NCI-H187 treated with DMSO at 0.1 percent for 48 hours (cell line): ENCODE data around the gene TEKT2.

Experiments used
- DNase-seq: peaks from one replicate; lab custom pipeline; 2025; lab: John Stamatoyannopoulos, UW

Gene TEKT2

DNA sequence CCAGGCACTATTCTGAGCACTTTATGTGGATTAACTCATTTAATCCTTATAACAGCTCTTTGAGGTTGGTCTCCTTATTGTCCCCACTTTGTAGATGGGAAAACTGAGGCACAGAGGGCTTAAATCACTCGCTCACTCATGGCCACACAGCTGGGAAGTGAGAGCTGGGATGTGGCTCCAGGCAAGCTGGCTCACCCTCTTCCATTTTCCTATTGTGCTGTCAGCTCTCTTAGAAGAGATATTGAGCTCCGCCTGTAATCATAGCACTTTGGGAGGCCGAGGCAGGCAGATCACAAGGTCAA is 45.0 kb downstream of the TEKT2 start:
- DNase-seq = no peak

DNA sequence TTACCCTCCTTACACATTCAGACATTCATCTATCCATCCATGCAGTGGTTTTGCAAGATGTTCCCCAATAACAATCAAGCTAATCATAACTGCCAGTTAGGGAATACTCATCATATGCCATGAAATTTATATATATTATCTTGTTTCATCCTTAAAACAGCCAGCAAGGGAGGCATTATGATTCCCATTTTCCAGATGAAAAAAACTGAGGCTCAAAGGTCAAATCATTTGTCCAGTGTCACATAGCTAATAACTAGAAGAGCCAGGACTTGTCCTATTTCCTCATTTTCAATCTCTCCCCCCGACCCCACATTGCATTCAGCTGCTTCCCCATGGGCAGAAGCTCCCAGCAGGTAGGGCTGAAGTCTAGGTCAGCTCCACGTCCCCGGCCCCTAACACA is 48.1 kb downstream of the TEKT2 start:
- DNase-seq = no peak

DNA sequence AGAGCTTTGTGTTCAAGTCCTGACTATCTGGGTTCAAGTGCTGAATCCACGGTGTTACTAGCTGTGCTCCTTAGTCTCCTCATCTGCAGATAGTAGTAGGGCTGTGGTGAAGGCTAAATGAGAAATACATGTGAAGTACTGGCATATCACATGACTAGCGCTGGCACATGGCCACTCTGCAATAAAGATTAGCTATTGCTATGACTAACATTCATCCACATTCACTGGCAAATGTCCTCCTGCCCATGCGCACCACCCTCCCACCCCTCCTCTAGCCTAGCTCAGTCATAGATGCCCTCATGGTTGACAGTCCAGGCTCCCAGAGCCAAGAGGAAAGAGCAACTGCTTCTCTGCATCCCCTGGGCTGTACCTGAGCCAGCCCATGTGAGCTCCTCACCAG is 49.6 kb downstream of the TEKT2 start:
- no peak for DNase-seq

DNA sequence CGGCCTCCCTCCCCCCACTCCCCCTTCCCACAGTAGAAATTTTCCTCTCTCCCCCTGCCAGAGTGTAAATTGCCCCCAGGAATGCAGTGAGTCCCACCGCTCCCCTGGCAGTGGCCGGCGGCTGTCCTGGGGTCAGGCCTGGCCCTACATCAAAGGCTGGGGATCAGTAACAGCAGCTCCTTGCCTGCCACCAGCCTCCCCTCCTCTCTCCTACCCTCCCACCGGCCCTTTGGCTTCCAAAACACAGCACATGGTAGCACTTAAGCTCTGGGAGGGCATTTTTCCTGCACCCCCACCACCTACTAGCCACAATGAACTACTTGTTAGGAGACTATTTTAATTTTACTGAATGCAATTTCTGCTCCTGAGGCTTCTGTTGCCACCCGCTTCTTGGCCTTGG is 50.1 kb downstream of the TEKT2 start:
- no peak for DNase-seq

DNA sequence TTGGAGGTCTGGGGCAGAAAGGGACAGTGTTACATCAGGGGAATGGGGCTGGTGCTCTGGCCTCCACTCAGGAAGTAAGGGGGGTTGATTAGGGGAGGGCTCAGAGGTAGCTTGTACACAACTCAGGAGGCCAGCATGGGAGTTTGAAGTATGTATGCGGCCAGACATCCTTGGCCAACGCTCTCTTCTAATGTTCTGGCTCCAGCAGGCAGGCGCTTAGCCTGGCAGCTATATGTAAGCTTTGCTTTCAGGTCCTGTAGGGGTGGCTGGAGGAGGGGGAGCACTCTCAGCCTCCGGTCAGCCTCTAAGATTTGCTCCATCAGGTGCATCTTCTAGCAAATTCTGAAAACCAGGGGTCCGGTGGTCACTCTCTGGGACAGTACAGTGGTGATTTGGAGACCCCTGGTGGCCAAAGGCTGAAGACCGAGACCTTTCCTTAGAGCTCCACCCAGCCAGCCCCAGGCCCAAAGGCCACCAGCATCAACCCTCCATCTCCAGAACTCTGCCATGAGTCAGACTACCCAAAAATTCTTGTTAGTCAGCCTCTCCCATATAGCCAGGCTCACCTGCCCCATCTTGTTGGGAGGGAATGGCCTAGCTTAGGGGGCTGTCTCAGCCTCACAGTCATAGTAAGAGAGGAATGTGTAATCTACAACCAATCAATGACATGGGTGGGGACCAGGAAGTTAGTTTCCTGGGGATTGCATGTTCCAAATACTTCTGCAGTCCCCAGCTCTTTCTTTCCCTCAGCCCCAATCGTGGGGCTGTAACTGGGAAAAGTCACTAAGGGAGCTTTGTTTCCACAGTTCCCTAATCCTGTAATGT is 50.8 kb downstream of the TEKT2 start:
- no peak for DNase-seq

DNA sequence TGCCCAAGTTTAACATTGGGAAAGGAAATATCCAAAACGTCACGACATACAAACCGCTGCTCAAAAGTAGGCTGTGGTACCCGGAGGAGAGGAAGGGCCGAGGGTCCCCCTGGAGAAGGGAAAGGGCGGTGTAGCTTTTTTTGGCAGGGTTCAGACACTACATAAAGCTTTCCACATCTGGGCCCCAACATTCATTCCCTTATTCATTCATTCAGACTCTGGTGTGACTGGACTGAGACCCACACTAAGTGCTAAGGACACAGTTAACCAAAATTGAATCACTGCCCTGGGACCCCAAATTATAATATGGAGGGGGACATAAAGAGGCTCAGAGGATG is 51.4 kb downstream of the TEKT2 start:
- no peak for DNase-seq

DNA sequence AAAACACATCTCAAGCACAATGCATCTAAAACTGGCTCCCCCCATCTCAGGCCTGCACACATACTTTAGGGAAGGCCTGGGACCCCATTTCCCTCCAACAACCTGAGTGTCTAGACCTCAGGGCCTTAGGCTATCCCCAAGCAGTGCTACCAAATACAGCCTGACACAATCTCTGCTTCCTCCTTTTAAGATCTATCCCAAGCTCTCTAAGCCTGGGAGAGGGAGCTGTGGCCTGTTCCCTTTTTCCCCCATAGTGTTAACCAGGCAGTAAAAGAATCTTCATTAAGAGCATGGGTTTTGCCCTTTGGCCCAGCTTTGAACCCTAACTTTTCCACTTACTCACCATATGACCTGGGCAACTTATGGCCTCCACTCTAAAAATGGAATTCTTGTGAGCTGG is 51.9 kb downstream of the TEKT2 start:
- no peak for DNase-seq

DNA sequence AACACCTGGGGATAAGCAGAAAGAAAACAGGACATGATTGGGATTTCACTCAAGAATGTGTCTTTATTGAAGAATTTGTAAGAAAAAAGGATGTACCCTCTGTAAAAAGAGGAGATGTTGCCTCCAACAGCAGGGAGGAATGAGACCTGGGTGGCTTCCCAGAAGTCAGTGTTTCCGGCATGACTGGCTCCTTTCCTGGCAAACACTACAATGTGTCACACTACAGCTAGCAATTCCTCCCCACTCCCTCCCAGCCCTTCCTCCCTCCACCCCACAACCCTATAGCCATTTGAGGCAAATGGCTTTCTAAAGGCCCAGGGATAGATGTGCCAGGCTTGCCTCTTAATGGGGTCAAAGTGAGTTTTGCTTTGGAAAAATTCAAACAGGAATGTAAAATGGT is 52.6 kb downstream of the TEKT2 start:
- DNase-seq = no peak

DNA sequence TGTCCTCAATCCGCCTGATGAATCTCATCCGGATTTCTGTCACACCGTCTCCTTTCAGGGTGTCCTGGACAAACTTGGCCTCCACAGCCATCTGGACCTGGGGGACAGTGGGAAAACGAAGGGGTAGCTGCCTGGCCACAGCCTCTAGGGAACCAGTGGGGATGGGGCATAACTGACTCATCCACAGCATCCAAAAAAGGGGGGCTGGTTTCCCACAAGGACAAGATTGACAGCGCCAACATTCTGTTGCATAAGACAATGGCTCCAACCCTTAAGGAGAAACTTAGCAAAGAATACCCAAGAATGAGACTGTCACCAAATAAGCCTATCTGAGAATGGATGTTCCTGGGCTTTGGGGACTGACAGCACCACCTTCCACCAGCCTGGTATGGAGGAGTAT is 53.3 kb downstream of the TEKT2 start:
- DNase-seq = no peak

DNA sequence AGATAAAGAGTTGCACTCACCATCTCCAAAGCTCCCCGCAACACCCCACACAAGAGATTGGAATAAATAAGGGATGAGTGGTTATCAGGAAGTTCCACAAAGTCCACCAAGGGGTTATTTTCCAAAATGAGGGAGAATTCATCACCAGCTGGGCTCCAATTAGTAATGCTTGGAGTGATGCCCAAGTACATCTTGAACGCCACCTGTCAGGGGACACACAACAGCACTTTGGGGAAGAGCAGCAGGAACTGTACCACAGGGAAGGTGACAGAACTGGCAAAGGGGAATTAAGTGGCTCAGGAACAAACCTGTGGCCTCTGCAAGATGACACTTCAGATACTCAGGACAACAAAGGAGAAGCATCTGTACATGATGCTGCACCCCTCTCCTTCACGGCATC is 53.9 kb downstream of the TEKT2 start:
- DNase-seq = peak; percentile 71
